ENCODE data around the gene YDJC.

YDJC gene

GRCh38 chr22:21677606-21678443 is 48.0 kb upstream of the YDJC start:
- no peak overlapping the region for H3K23ac ChIP-seq (ENCODE audit: low read length in 2 of 2)
- no peak overlapping the region for H4K8ac ChIP-seq (ENCODE audit: low read length)
- no peak overlapping the region for H2BK12ac ChIP-seq (ENCODE audit: low read length in 2 of 2)
- H2BK15ac ChIP-seq (ENCODE audit: low read depth, poor library complexity, severe bottlenecking): no peak overlapping the region
- peaks cover 42% of the 10 kb centered on the region for H3K4me1 ChIP-seq (ENCODE audit: control insufficient read depth, insufficient read depth, low read depth, low read length)
- 94% methylated on average over 15 of the region's 15 CpGs for WGBS
- no peak overlapping the region for H3K9ac ChIP-seq (ENCODE audit: low read length)
- H2BK5ac ChIP-seq (ENCODE audit: low read depth, low read length, poor library complexity, severe bottlenecking): peak overlapping the region; percentile 37
- no peak overlapping the region for H3K14ac ChIP-seq (ENCODE audit: low read length in 2 of 2)
- peak overlapping the region; percentile 29 for H3K4me2 ChIP-seq (ENCODE audit: low read length, poor library complexity, severe bottlenecking)
- no peak overlapping the region for H2AFZ ChIP-seq (ENCODE audit: low read depth, low read length)
- H3K27me3 ChIP-seq (ENCODE audit: control insufficient read depth in 1 of 2, insufficient read depth in 1 of 2, low read length in 2 of 2): no peaks in the 10 kb centered on the region
- H3K27ac ChIP-seq (ENCODE audit: low read length, poor library complexity, severe bottlenecking): no peak overlapping the region
- no peak overlapping the region for H2BK120ac ChIP-seq (ENCODE audit: low read depth, low read length)
- peaks cover 7% of the 10 kb centered on the region for H3K79me1 ChIP-seq (replicated peaks; ENCODE audit: low read length, poor library complexity, severe bottlenecking)
- H2AK5ac ChIP-seq (ENCODE audit: low read length, severe bottlenecking): no peak overlapping the region
- no peak overlapping the region for H3K4me3 ChIP-seq (ENCODE audit: insufficient read depth in 1 of 2, low read depth in 1 of 2, low read length in 2 of 2)
- H3K9me3 ChIP-seq (ENCODE audit: control insufficient read depth, low read length): no peaks in the 10 kb centered on the region
- DNase-seq: no peak
- no peak overlapping the region for H3K18ac ChIP-seq (ENCODE audit: low read depth in 1 of 2, low read length in 2 of 2)
- no peak overlapping the region for H3K4ac ChIP-seq (ENCODE audit: low read depth in 1 of 2, low read length in 2 of 2)
- no peak overlapping the region for H4K91ac ChIP-seq (ENCODE audit: low read length)
- H3K36me3 ChIP-seq (ENCODE audit: control insufficient read depth in 1 of 2, insufficient read depth in 2 of 2, low read depth in 1 of 2, low read length in 2 of 2): peaks cover 45 to 50% of the 10 kb centered on the region in 2 experiments

- no peak for DNase-seq
- peaks cover 28% of the 10 kb centered on the region for H3K4me1 ChIP-seq (ENCODE audit: control insufficient read depth, insufficient read depth, low read depth, low read length)
- no peak overlapping the region for H3K9ac ChIP-seq (ENCODE audit: low read length)
- no peak overlapping the region for H2AFZ ChIP-seq (ENCODE audit: low read depth, low read length)
- H3K4me2 ChIP-seq (ENCODE audit: low read length, poor library complexity, severe bottlenecking): peak overlapping the region; percentile 25
- no peak overlapping the region for H3K18ac ChIP-seq (ENCODE audit: low read depth in 1 of 2, low read length in 2 of 2)
- peak overlapping the region; percentile 24 for H3K27ac ChIP-seq (ENCODE audit: low read length, poor library complexity, severe bottlenecking)
- no peak overlapping the region for H2BK5ac ChIP-seq (ENCODE audit: low read depth, low read length, poor library complexity, severe bottlenecking)
- peaks cover 14% of the 10 kb centered on the region for H3K79me1 ChIP-seq (replicated peaks; ENCODE audit: low read length, poor library complexity, severe bottlenecking)
- no peak overlapping the region for H4K91ac ChIP-seq (ENCODE audit: low read length)
- no peak overlapping the region for H3K23ac ChIP-seq (ENCODE audit: low read length in 2 of 2)
- H2BK12ac ChIP-seq (ENCODE audit: low read length in 2 of 2): no peak overlapping the region
- H4K8ac ChIP-seq (ENCODE audit: low read length): no peak overlapping the region
- H2AK5ac ChIP-seq (ENCODE audit: low read length, severe bottlenecking): no peak overlapping the region
- 97% methylated on average over 11 of the region's 12 CpGs for WGBS
- H3K14ac ChIP-seq (ENCODE audit: low read length in 2 of 2): no peak overlapping the region
- no peak overlapping the region for H3K4me3 ChIP-seq (ENCODE audit: insufficient read depth in 1 of 2, low read depth in 1 of 2, low read length in 2 of 2)
- H3K4ac ChIP-seq (ENCODE audit: low read depth in 1 of 2, low read length in 2 of 2): no peak overlapping the region
- no peak overlapping the region for H2BK15ac ChIP-seq (ENCODE audit: low read depth, poor library complexity, severe bottlenecking)
- H2BK120ac ChIP-seq (ENCODE audit: low read depth, low read length): no peak overlapping the region
- no peaks in the 10 kb centered on the region for H3K27me3 ChIP-seq (ENCODE audit: control insufficient read depth in 1 of 2, insufficient read depth in 1 of 2, low read length in 2 of 2)
- peaks cover 41 to 59% of the 10 kb centered on the region in 2 experiments for H3K36me3 ChIP-seq (ENCODE audit: control insufficient read depth in 1 of 2, insufficient read depth in 2 of 2, low read depth in 1 of 2, low read length in 2 of 2)
- no peaks in the 10 kb centered on the region for H3K9me3 ChIP-seq (ENCODE audit: control insufficient read depth, low read length)
Observed at GRCh38 chr22:21674638-21675245, 44.9 kb upstream of the YDJC start.

GRCh38 chr22:21673534-21674321 is 43.9 kb upstream of the YDJC start:
- Histone ChIP-seq H3K4me2 (ENCODE audit: low read length, poor library complexity, severe bottlenecking) (no peak overlapping the region), H3K4ac (ENCODE audit: low read depth in 1 of 2, low read length in 2 of 2) (no peak overlapping the region), H3K36me3 (ENCODE audit: control insufficient read depth in 1 of 2, insufficient read depth in 2 of 2, low read depth in 1 of 2, low read length in 2 of 2) (peaks cover 41 to 61% of the 10 kb centered on the region in 2 experiments), H2AFZ (ENCODE audit: low read depth, low read length) (no peak overlapping the region), H3K14ac (ENCODE audit: low read length in 2 of 2) (no peak overlapping the region), H2BK5ac (ENCODE audit: low read depth, low read length, poor library complexity, severe bottlenecking) (no peak overlapping the region), H3K18ac (ENCODE audit: low read depth in 1 of 2, low read length in 2 of 2) (no peak overlapping the region), H4K91ac (ENCODE audit: low read length) (no peak overlapping the region), H2BK12ac (ENCODE audit: low read length in 2 of 2) (no peak overlapping the region), H3K79me1 (replicated peaks; ENCODE audit: low read length, poor library complexity, severe bottlenecking) (peaks cover 17% of the 10 kb centered on the region), H4K8ac (ENCODE audit: low read length) (no peak overlapping the region), H3K23ac (ENCODE audit: low read length in 2 of 2) (no peak overlapping the region), H2AK5ac (ENCODE audit: low read length, severe bottlenecking) (peak overlapping the region; percentile 13), H3K27ac (ENCODE audit: low read length, poor library complexity, severe bottlenecking) (no peak overlapping the region), H3K27me3 (ENCODE audit: control insufficient read depth in 1 of 2, insufficient read depth in 1 of 2, low read length in 2 of 2) (no peaks in the 10 kb centered on the region), H2BK15ac (ENCODE audit: low read depth, poor library complexity, severe bottlenecking) (no peak overlapping the region), H3K9ac (ENCODE audit: low read length) (no peak overlapping the region), H3K4me3 (ENCODE audit: insufficient read depth in 1 of 2, low read depth in 1 of 2, low read length in 2 of 2) (no peak overlapping the region), H3K9me3 (ENCODE audit: control insufficient read depth, low read length) (no peaks in the 10 kb centered on the region), H2BK120ac (ENCODE audit: low read depth, low read length) (no peak overlapping the region), H3K4me1 (ENCODE audit: control insufficient read depth, insufficient read depth, low read depth, low read length) (peaks cover 28% of the 10 kb centered on the region)
- no peak for DNase-seq
- WGBS: 98% methylated on average over 10 of the region's 12 CpGs

GRCh38 chr22:21672107-21672629 is 42.3 kb upstream of the YDJC start:
- no peak overlapping the region for H3K23ac ChIP-seq (ENCODE audit: low read length in 2 of 2)
- peaks cover 20% of the 10 kb centered on the region for H3K79me1 ChIP-seq (replicated peaks; ENCODE audit: low read length, poor library complexity, severe bottlenecking)
- no peak overlapping the region for H3K14ac ChIP-seq (ENCODE audit: low read length in 2 of 2)
- peaks cover 41 to 61% of the 10 kb centered on the region in 2 experiments for H3K36me3 ChIP-seq (ENCODE audit: control insufficient read depth in 1 of 2, insufficient read depth in 2 of 2, low read depth in 1 of 2, low read length in 2 of 2)
- no peak overlapping the region for H2BK15ac ChIP-seq (ENCODE audit: low read depth, poor library complexity, severe bottlenecking)
- no peaks in the 10 kb centered on the region for H3K27me3 ChIP-seq (ENCODE audit: control insufficient read depth in 1 of 2, insufficient read depth in 1 of 2, low read length in 2 of 2)
- no peak overlapping the region for H3K4me3 ChIP-seq (ENCODE audit: insufficient read depth in 1 of 2, low read depth in 1 of 2, low read length in 2 of 2)
- H3K4me1 ChIP-seq (ENCODE audit: control insufficient read depth, insufficient read depth, low read depth, low read length): peaks cover 22% of the 10 kb centered on the region
- 90% methylated on average over 4 of the region's 6 CpGs for WGBS
- H3K27ac ChIP-seq (ENCODE audit: low read length, poor library complexity, severe bottlenecking): no peak overlapping the region
- H2BK120ac ChIP-seq (ENCODE audit: low read depth, low read length): no peak overlapping the region
- H2BK5ac ChIP-seq (ENCODE audit: low read depth, low read length, poor library complexity, severe bottlenecking): no peak overlapping the region
- no peak overlapping the region for H4K91ac ChIP-seq (ENCODE audit: low read length)
- no peak overlapping the region for H3K4ac ChIP-seq (ENCODE audit: low read depth in 1 of 2, low read length in 2 of 2)
- no peak for DNase-seq
- H4K8ac ChIP-seq (ENCODE audit: low read length): no peak overlapping the region
- H2BK12ac ChIP-seq (ENCODE audit: low read length in 2 of 2): no peak overlapping the region
- no peak overlapping the region for H3K9ac ChIP-seq (ENCODE audit: low read length)
- no peaks in the 10 kb centered on the region for H3K9me3 ChIP-seq (ENCODE audit: control insufficient read depth, low read length)
- H3K4me2 ChIP-seq (ENCODE audit: low read length, poor library complexity, severe bottlenecking): no peak overlapping the region
- no peak overlapping the region for H3K18ac ChIP-seq (ENCODE audit: low read depth in 1 of 2, low read length in 2 of 2)
- H2AFZ ChIP-seq (ENCODE audit: low read depth, low read length): no peak overlapping the region
- H2AK5ac ChIP-seq (ENCODE audit: low read length, severe bottlenecking): no peak overlapping the region

Data from mesenchymal stem cell (in vitro differentiated cells and primary cell).